OCI-LY1 (cell line): Measurements from ENCODE around the gene CELSR1.

Experiments used
- H2AFZ ChIP-seq: fragments of 200-600 bp; sonication (generic), shearing (Covaris generic); 2 replicates; pipeline ENCODE4 v1.6.0; 2014; ENCODE audit warnings: antibody characterized with exemption, mild to moderate bottlenecking, low read length
- H3F3A ChIP-seq: fragments of 200-600 bp; sonication (generic), shearing (Covaris generic); 2 replicates; pipeline ENCODE4 v1.6.0; 2014; ENCODE audit warnings: mild to moderate bottlenecking, antibody characterized with exemption, low read length, moderate library complexity; ENCODE audit not compliant: insufficient read depth
- H3K27ac ChIP-seq: fragments of 200-600 bp; sonication (generic); 2 replicates; pipeline ENCODE4 v1.5.1; 2014; ENCODE audit warnings: low read length, mixed run types, mild to moderate bottlenecking, low read depth; ENCODE audit not compliant: poor library complexity, severe bottlenecking
- H3K27me3 ChIP-seq: fragments of 200-600 bp; sonication (generic); 2 replicates; pipeline ENCODE4 v1.6.0; 2014; ENCODE audit warnings: antibody characterized with exemption, mild to moderate bottlenecking, low read length, moderate library complexity; ENCODE audit not compliant: insufficient read depth
- H3K36me3 ChIP-seq: fragments of 200-600 bp; sonication (generic); 2 replicates; pipeline ENCODE4 v1.6.1; 2014; ENCODE audit warnings: mild to moderate bottlenecking, antibody characterized with exemption, low read length, moderate library complexity, mixed read lengths; ENCODE audit not compliant: insufficient read depth
- H3K4me1 ChIP-seq: fragments of 200-600 bp; sonication (generic); 2 replicates; pipeline ENCODE4 v1.5.1; 2014; ENCODE audit warnings: mild to moderate bottlenecking, low read length, moderate library complexity; ENCODE audit not compliant: insufficient read depth, severe bottlenecking
- H3K4me2 ChIP-seq: fragments of 200-600 bp; sonication (generic), shearing (Covaris generic); 2 replicates; pipeline ENCODE4 v1.6.1; 2014; ENCODE audit warnings: low read length
- H3K4me3 ChIP-seq: fragments of 200-600 bp; sonication (generic); 2 replicates; pipeline ENCODE4 v1.5.1; 2014; ENCODE audit warnings: low read length, low read depth, mild to moderate bottlenecking, mixed read lengths; ENCODE audit not compliant: poor library complexity, severe bottlenecking
- H3K79me2 ChIP-seq: fragments of 200-600 bp; shearing (Covaris generic); 2 replicates; pipeline ENCODE4 v1.6.1; 2016; ENCODE audit warnings: mixed run types, low read length, mixed read lengths; ENCODE audit not compliant: insufficient read depth
- H3K9ac ChIP-seq: fragments of 200-600 bp; sonication (generic), shearing (Covaris generic); 2 replicates; pipeline ENCODE4 v1.6.1; 2014; ENCODE audit warnings: mild to moderate bottlenecking, low read length, mixed read lengths
- H3K9me2 ChIP-seq: fragments of 200-600 bp; sonication (generic), shearing (Covaris generic); 2 replicates; pipeline ENCODE4 v1.6.1; 2014; ENCODE audit warnings: low read depth, mild to moderate bottlenecking, low read length, mixed read lengths
- H3K9me3 ChIP-seq: fragments of 200-600 bp; shearing (Covaris generic); 2 replicates; pipeline ENCODE4 v1.6.1; 2014; ENCODE audit warnings: low read length, mixed read lengths
- H4K20me1 ChIP-seq: fragments of 200-600 bp; sonication (generic), shearing (Covaris generic); 2 replicates; pipeline ENCODE4 v1.6.0; 2016; ENCODE audit warnings: mild to moderate bottlenecking, low read length; ENCODE audit not compliant: insufficient read depth
- EZH2 ChIP-seq: fragments of 200-600 bp; sonication (generic), shearing (Covaris generic); IDR thresholded peaks from 2 replicates; pipeline ENCODE4 v1.8.0; 2017; ENCODE audit warnings: borderline replicate concordance, mixed run types, mild to moderate bottlenecking, antibody characterized with exemption, low read length, moderate library complexity, mixed read lengths
- TF ChIP-seq, protein P1 (sequence below): fragments of 200-600 bp; sonication (generic), shearing (Covaris generic); IDR thresholded peaks from 2 replicates; pipeline ENCODE4 v1.5.1; 2017; ENCODE audit warnings: mild to moderate bottlenecking, antibody characterized with exemption, low read length, moderate library complexity, mixed read lengths

CELSR1 gene

DNA sequence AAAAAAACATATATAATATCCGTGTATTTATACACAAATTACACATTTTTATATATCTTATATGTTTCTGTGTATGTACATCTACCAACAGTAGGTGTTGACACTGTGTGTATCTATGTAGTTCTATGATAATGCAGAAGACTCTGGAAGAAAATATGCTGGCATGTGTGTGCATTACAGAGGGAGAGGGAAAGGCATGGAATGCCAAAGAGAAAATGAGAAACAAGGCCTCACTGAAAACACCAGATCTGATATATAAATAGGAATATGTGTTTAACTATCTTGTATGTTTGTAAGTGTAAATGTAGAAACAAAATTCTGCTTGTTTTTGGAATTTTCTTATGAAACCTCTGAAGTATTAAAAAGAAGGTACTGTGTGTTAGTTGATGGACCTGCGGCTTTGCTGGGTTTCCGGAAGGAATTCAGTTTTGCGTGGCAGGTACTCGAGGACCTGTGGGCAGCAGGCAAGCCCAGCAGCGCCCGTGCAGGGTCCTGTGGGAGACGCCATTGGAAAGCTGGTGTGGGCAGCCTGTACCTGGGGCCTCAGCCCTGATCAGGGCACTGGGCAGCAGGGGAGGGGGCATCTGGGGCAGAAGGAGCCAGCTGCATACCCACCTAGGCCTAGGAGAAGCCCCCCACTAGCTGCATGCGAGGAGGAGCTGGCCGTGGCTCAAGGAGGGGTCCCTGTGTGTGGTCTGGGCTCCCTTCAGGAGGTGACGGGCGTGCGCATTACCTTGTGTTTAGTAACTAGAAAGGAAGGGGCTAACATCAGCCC is 209.5 kb downstream of the CELSR1 start:
- Histone ChIP-seq H3K9ac (no peak overlapping the region), H3K27ac (no peak overlapping the region), H3K9me3 (no peaks in the 10 kb centered on the region), H4K20me1 (no peaks in the 10 kb centered on the region), H3K4me3 (no peak overlapping the region), H3K4me2 (no peak overlapping the region), H3K4me1 (no peaks in the 10 kb centered on the region), H3K9me2 (no peaks in the 10 kb centered on the region), H3K36me3 (peaks cover 96% of the 10 kb centered on the region), H2AFZ (no peak overlapping the region), H3K79me2 (no peaks in the 10 kb centered on the region), H3F3A (no peaks in the 10 kb centered on the region), H3K27me3 (no peaks in the 10 kb centered on the region)
- TF ChIP-seq EZH2: no peak
- TF ChIP-seq, protein P1, sequence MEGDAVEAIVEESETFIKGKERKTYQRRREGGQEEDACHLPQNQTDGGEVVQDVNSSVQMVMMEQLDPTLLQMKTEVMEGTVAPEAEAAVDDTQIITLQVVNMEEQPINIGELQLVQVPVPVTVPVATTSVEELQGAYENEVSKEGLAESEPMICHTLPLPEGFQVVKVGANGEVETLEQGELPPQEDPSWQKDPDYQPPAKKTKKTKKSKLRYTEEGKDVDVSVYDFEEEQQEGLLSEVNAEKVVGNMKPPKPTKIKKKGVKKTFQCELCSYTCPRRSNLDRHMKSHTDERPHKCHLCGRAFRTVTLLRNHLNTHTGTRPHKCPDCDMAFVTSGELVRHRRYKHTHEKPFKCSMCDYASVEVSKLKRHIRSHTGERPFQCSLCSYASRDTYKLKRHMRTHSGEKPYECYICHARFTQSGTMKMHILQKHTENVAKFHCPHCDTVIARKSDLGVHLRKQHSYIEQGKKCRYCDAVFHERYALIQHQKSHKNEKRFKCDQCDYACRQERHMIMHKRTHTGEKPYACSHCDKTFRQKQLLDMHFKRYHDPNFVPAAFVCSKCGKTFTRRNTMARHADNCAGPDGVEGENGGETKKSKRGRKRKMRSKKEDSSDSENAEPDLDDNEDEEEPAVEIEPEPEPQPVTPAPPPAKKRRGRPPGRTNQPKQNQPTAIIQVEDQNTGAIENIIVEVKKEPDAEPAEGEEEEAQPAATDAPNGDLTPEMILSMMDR: no peak

DNA sequence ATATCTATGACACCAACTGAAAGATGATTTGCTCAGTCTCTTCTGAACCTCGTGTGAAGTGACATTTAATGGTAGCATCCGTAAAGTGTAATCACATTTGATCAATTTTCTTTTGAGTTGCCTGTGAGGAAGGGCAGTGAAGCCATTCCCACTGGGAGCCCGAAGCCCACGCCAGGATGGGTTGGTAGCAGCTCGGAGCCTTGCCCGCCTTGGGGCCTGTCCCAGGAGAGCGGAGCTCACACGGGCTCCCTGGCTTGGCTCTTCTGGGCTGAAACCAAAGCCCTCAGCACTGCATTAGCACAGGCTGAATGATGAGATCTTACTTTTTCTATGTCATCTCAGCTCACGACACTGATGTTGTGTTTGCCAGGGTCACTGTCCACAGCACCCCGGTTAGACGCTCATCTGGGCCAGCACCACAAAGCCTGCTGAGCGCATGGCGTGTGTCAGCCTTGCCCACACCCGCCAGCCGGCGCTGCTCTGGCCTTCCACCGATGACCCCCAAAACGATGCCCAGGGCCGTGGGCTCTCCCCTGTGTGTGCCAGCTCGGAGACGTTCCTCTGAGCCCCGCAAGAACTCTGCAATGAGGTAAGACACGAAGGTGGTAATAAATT is 211.2 kb downstream of the CELSR1 start:
- Histone ChIP-seq H4K20me1 (no peaks in the 10 kb centered on the region), H3K79me2 (no peaks in the 10 kb centered on the region), H3K27ac (no peak overlapping the region), H3K27me3 (no peaks in the 10 kb centered on the region), H3F3A (no peaks in the 10 kb centered on the region), H3K9me2 (no peaks in the 10 kb centered on the region), H3K9me3 (no peaks in the 10 kb centered on the region), H3K4me1 (no peaks in the 10 kb centered on the region), H3K36me3 (peaks cover 95% of the 10 kb centered on the region), H3K4me2 (no peak overlapping the region), H3K9ac (no peak overlapping the region), H3K4me3 (no peak overlapping the region), H2AFZ (no peak overlapping the region)
- no peak for TF ChIP-seq EZH2

DNA sequence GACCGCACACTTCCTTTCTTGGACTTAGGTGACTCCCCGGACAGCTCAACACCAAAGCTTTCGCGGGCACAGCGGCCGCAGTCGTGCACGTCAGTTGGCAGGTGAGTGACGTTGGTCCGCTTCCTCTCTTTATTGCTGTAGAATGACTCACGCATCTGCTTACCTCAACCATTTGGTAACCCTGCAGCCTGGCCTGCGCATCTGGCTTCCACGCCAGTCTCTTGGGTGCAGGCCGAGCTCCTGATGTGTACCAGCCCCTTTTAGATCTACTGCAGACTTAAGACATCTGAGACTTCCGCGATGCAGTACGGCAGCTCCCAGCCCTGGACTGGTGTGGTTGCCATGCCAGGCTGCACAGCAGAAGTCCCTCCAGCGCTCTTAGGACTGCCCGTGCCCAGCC is 214.3 kb downstream of the CELSR1 start:
- no peak overlapping the region for H3K27ac ChIP-seq
- no peak overlapping the region for H3K4me2 ChIP-seq
- no peaks in the 10 kb centered on the region for H4K20me1 ChIP-seq
- no peak overlapping the region for H2AFZ ChIP-seq
- no peak overlapping the region for H3K9ac ChIP-seq
- no peaks in the 10 kb centered on the region for H3K9me3 ChIP-seq
- no peaks in the 10 kb centered on the region for H3K27me3 ChIP-seq
- H3K4me3 ChIP-seq: no peak overlapping the region
- no peaks in the 10 kb centered on the region for H3K9me2 ChIP-seq
- H3K4me1 ChIP-seq: no peaks in the 10 kb centered on the region
- TF ChIP-seq EZH2: no peak
- TF ChIP-seq, protein P1: no peak
- H3K36me3 ChIP-seq: peaks cover 95% of the 10 kb centered on the region
- no peaks in the 10 kb centered on the region for H3F3A ChIP-seq
- H3K79me2 ChIP-seq: no peaks in the 10 kb centered on the region
